COLO668 (cell line): ENCODE data around the gene IGFL1.
"Not testable (repeated sequence)": the region's sequence is repeated elsewhere in the genome, so short reads cannot be mapped to it uniquely, and the experiment has no call there.

Source experiments
- DNase-seq: peaks from one replicate; lab custom pipeline; 2025; ENCODE audit not compliant: unreplicated experiment; lab: John Stamatoyannopoulos, UW

Gene IGFL1

GRCh38 chr19:46265217-46265828 lies 35.8 kb downstream of the IGFL1 start:
- DNase-seq: peak; percentile 77

- no peak for DNase-seq
Measured at GRCh38 chr19:46269101-46269500, 39.6 kb downstream of the IGFL1 start.

GRCh38 chr19:46270521-46271256 lies 41.1 kb downstream of the IGFL1 start:
- no peak for DNase-seq

- DNase-seq: no peak
Measured at GRCh38 chr19:46271481-46272197, 42.1 kb downstream of the IGFL1 start.

- DNase-seq: not testable (repeated sequence)
Measured at GRCh38 chr19:46273931-46274330, 44.4 kb downstream of the IGFL1 start.

GRCh38 chr19:46279177-46279576 lies 49.6 kb downstream of the IGFL1 start:
- DNase-seq: no peak
